Mesenchymal stem cell (in vitro differentiated cells and primary cell): Measurements from ENCODE around the gene ANGPT4.

ENCODE experiments used
- DNase-seq: peaks from one replicate; pipeline ENCODE4 v3.0.0-alpha.2; 2013
- H2AFZ ChIP-seq: one replicate; pipeline ENCODE4 v1.6.1; 2013; ENCODE audit warnings: low read depth, mild to moderate bottlenecking, control low read depth, inconsistent platforms, low read length, moderate library complexity
- H2AK5ac ChIP-seq: 2 replicates; pipeline ENCODE4 v1.6.1; 2013; ENCODE audit warnings: low read length, moderate library complexity, mild to moderate bottlenecking, inconsistent platforms; ENCODE audit not compliant: severe bottlenecking
- H2BK120ac ChIP-seq: one replicate; pipeline ENCODE4 v1.6.1; 2013; ENCODE audit warnings: low read depth, mild to moderate bottlenecking, inconsistent platforms, low read length, moderate library complexity
- H2BK12ac ChIP-seq, 2 experiments: one replicate each; pipeline ENCODE4 v1.6.1; 2013; ENCODE audit warnings: inconsistent platforms in 2 of 2, low read length in 2 of 2, mild to moderate bottlenecking in 2 of 2, moderate library complexity in 2 of 2, control low read depth in 1 of 2
- H2BK15ac ChIP-seq: one replicate; pipeline ENCODE4 v1.6.1; 2013; ENCODE audit warnings: mild to moderate bottlenecking, low read depth, inconsistent platforms; ENCODE audit not compliant: poor library complexity, severe bottlenecking
- H2BK5ac ChIP-seq: 2 replicates; pipeline ENCODE4 v1.6.1; 2013; ENCODE audit warnings: low read depth, mild to moderate bottlenecking, low read length, control low read depth, inconsistent platforms; ENCODE audit not compliant: poor library complexity, severe bottlenecking
- H3K14ac ChIP-seq, 2 experiments: one replicate each; pipeline ENCODE4 v1.6.1; 2013; ENCODE audit warnings: inconsistent platforms in 2 of 2, low read length in 2 of 2, control low read depth in 1 of 2, mild to moderate bottlenecking in 1 of 2, moderate library complexity in 1 of 2
- H3K18ac ChIP-seq, 2 experiments: one replicate each; pipeline ENCODE4 v1.6.1; 2013; ENCODE audit warnings: inconsistent platforms in 2 of 2, low read length in 2 of 2, control low read depth in 1 of 2, low read depth in 1 of 2, mild to moderate bottlenecking in 1 of 2
- H3K23ac ChIP-seq, 2 experiments: one replicate each; pipeline ENCODE4 v1.6.1; 2013; ENCODE audit warnings: inconsistent platforms in 2 of 2, low read length in 2 of 2, mild to moderate bottlenecking in 2 of 2, moderate library complexity in 2 of 2, control low read depth in 1 of 2
- H3K27ac ChIP-seq: 2 replicates; pipeline ENCODE4 v1.5.1; 2013; ENCODE audit warnings: mild to moderate bottlenecking, moderate library complexity, low read length, control low read depth, inconsistent platforms; ENCODE audit not compliant: poor library complexity, severe bottlenecking
- H3K27me3 ChIP-seq, 2 experiments: 2 replicates each; pipeline versions ENCODE4 v1.6.1 to v1.7.0; 2013; ENCODE audit warnings: low read length in 2 of 2, mild to moderate bottlenecking in 2 of 2, moderate library complexity in 2 of 2, control low read depth in 1 of 2, inconsistent platforms in 1 of 2; ENCODE audit not compliant: control insufficient read depth in 1 of 2, insufficient read depth in 1 of 2
- H3K36me3 ChIP-seq, 2 experiments: 2 replicates each; pipeline versions ENCODE4 v1.6.1 to v1.7.0; 2013; ENCODE audit warnings: low read length in 2 of 2, control low read depth in 1 of 2, inconsistent platforms in 1 of 2, low read depth in 1 of 2, mild to moderate bottlenecking in 1 of 2; ENCODE audit not compliant: insufficient read depth in 2 of 2, control insufficient read depth in 1 of 2
- H3K4ac ChIP-seq, 2 experiments: one replicate each; pipeline ENCODE4 v1.6.1; 2013; ENCODE audit warnings: inconsistent platforms in 2 of 2, low read length in 2 of 2, mild to moderate bottlenecking in 2 of 2, moderate library complexity in 2 of 2, control low read depth in 1 of 2, low read depth in 1 of 2
- H3K4me1 ChIP-seq: 2 replicates; pipeline ENCODE4 v1.6.1; 2013; ENCODE audit warnings: low read depth, low read length, control low read depth; ENCODE audit not compliant: control insufficient read depth, insufficient read depth
- H3K4me2 ChIP-seq: 2 replicates; pipeline ENCODE4 v1.6.1; 2013; ENCODE audit warnings: low read length, mild to moderate bottlenecking, inconsistent platforms; ENCODE audit not compliant: poor library complexity, severe bottlenecking
- H3K4me3 ChIP-seq, 2 experiments: 2 replicates each; pipeline versions ENCODE4 v1.5.1 to v1.7.0; 2013; ENCODE audit warnings: low read length in 2 of 2, mild to moderate bottlenecking in 2 of 2, control low read depth in 1 of 2, low read depth in 1 of 2; ENCODE audit not compliant: insufficient read depth in 1 of 2
- H3K79me1 ChIP-seq: replicated peaks from 2 replicates; pipeline ENCODE4 v1.6.1; 2013; ENCODE audit warnings: mild to moderate bottlenecking, control low read depth, low read length, inconsistent platforms; ENCODE audit not compliant: poor library complexity, severe bottlenecking
- H3K9ac ChIP-seq: 2 replicates; pipeline ENCODE4 v1.7.0; 2013; ENCODE audit warnings: mild to moderate bottlenecking, low read length, moderate library complexity
- H3K9me3 ChIP-seq: 2 replicates; pipeline ENCODE4 v1.7.0; 2013; ENCODE audit warnings: mild to moderate bottlenecking, low read length; ENCODE audit not compliant: control insufficient read depth
- H4K8ac ChIP-seq: one replicate; pipeline ENCODE4 v1.6.1; 2013; ENCODE audit warnings: inconsistent platforms, mild to moderate bottlenecking, low read length, moderate library complexity
- H4K91ac ChIP-seq: one replicate; pipeline ENCODE4 v1.6.1; 2013; ENCODE audit warnings: mild to moderate bottlenecking, low read length, inconsistent platforms
- WGBS: methylation state at CpG from one replicate; pipeline ENCODE4 v1.1.7; 2013; ENCODE audit warnings: mixed read lengths; 5-methylcytosine and 5-hydroxymethylcytosine counted together

Gene ANGPT4

GRCh38 chr20:906703-907270 lies 9.3 kb downstream of the ANGPT4 start:
- H2BK120ac ChIP-seq = no peak overlapping the region
- no peak overlapping the region for H3K9ac ChIP-seq
- no peak overlapping the region for H3K4me3 ChIP-seq
- H2AK5ac ChIP-seq = no peak overlapping the region
- no peak overlapping the region for H3K14ac ChIP-seq
- no peaks in the 10 kb centered on the region for H3K79me1 ChIP-seq
- no peaks in the 10 kb centered on the region for H3K4me1 ChIP-seq
- H2BK12ac ChIP-seq = no peak overlapping the region
- H4K91ac ChIP-seq = no peak overlapping the region
- H3K18ac ChIP-seq = no peak overlapping the region
- no peaks in the 10 kb centered on the region for H3K36me3 ChIP-seq
- peaks cover 1 to 23% of the 10 kb centered on the region in 2 experiments for H3K27me3 ChIP-seq
- no peak overlapping the region for H3K23ac ChIP-seq
- no peaks in the 10 kb centered on the region for H3K9me3 ChIP-seq
- H2AFZ ChIP-seq = no peak overlapping the region
- H3K27ac ChIP-seq = no peak overlapping the region
- H2BK15ac ChIP-seq = no peak overlapping the region
- 89% methylated on average over 4 of the region's 4 CpGs for WGBS
- no peak overlapping the region for H4K8ac ChIP-seq
- DNase-seq = no peak
- no peak overlapping the region for H3K4me2 ChIP-seq
- no peak overlapping the region for H3K4ac ChIP-seq
- H2BK5ac ChIP-seq = no peak overlapping the region

GRCh38 chr20:906001-906520 lies 10.1 kb downstream of the ANGPT4 start:
- Histone ChIP-seq H3K79me1 (no peaks in the 10 kb centered on the region), H3K9me3 (no peaks in the 10 kb centered on the region), H4K91ac (no peak overlapping the region), H2BK15ac (no peak overlapping the region), H3K4me2 (no peak overlapping the region), H2AK5ac (no peak overlapping the region), H4K8ac (no peak overlapping the region), H3K36me3 (no peaks in the 10 kb centered on the region), H2BK120ac (no peak overlapping the region), H2AFZ (no peak overlapping the region), H3K27ac (no peak overlapping the region), H3K4me3 (no peak overlapping the region), H2BK12ac (no peak overlapping the region), H3K9ac (no peak overlapping the region), H3K14ac (no peak overlapping the region), H3K4me1 (no peaks in the 10 kb centered on the region), H3K4ac (no peak overlapping the region), H3K23ac (no peak overlapping the region), H3K18ac (no peak overlapping the region), H3K27me3 (peaks cover 0 to 19% of the 10 kb centered on the region in 2 experiments), H2BK5ac (no peak overlapping the region)
- DNase-seq = no peak
- WGBS = 87% methylated on average over 5 of the region's 6 CpGs

- Histone ChIP-seq H2BK15ac (no peak overlapping the region), H2BK120ac (no peak overlapping the region), H3K79me1 (no peaks in the 10 kb centered on the region), H3K36me3 (no peaks in the 10 kb centered on the region), H4K91ac (no peak overlapping the region), H3K4ac (no peak overlapping the region), H2BK12ac (no peak overlapping the region), H3K9me3 (no peaks in the 10 kb centered on the region), H3K9ac (no peak overlapping the region), H3K4me1 (no peaks in the 10 kb centered on the region), H3K23ac (no peak overlapping the region), H3K18ac (no peak overlapping the region), H3K27me3 (peaks cover 0 to 13% of the 10 kb centered on the region in 2 experiments), H3K4me3 (no peak overlapping the region), H3K4me2 (no peak overlapping the region), H4K8ac (no peak overlapping the region), H3K27ac (no peak overlapping the region), H2AFZ (no peak overlapping the region), H2AK5ac (no peak overlapping the region), H3K14ac (peak overlapping the region in 1 of 2 experiments; percentile 11), H2BK5ac (no peak overlapping the region)
- no peak for DNase-seq
- 57% methylated on average over 4 of the region's 4 CpGs for WGBS
Measured at GRCh38 chr20:905396-905961, 10.7 kb downstream of the ANGPT4 start.

- H2BK120ac ChIP-seq = no peak overlapping the region
- H3K4me2 ChIP-seq = no peak overlapping the region
- no peak overlapping the region for H2AK5ac ChIP-seq
- H2BK15ac ChIP-seq = no peak overlapping the region
- no peaks in the 10 kb centered on the region for H3K4me1 ChIP-seq
- no peak overlapping the region for H2BK12ac ChIP-seq
- H3K23ac ChIP-seq = no peak overlapping the region
- H3K4ac ChIP-seq = no peak overlapping the region
- H3K79me1 ChIP-seq = no peaks in the 10 kb centered on the region
- WGBS = 86% methylated on average over 2 of the region's 2 CpGs
- peaks cover 0 to 3% of the 10 kb centered on the region in 2 experiments for H3K27me3 ChIP-seq
- no peak overlapping the region for H3K18ac ChIP-seq
- no peak for DNase-seq
- H3K27ac ChIP-seq = no peak overlapping the region
- no peak overlapping the region for H3K9ac ChIP-seq
- no peak overlapping the region for H3K14ac ChIP-seq
- no peak overlapping the region for H3K4me3 ChIP-seq
- no peaks in the 10 kb centered on the region for H3K9me3 ChIP-seq
- H4K91ac ChIP-seq = no peak overlapping the region
- no peak overlapping the region for H4K8ac ChIP-seq
- H3K36me3 ChIP-seq = no peaks in the 10 kb centered on the region
- H2BK5ac ChIP-seq = no peak overlapping the region
- H2AFZ ChIP-seq = no peak overlapping the region
Measured at GRCh38 chr20:904039-904545, 12.0 kb downstream of the ANGPT4 start.
